ENCODE data around the gene PPP1R11.

PPP1R11 gene

DNA sequence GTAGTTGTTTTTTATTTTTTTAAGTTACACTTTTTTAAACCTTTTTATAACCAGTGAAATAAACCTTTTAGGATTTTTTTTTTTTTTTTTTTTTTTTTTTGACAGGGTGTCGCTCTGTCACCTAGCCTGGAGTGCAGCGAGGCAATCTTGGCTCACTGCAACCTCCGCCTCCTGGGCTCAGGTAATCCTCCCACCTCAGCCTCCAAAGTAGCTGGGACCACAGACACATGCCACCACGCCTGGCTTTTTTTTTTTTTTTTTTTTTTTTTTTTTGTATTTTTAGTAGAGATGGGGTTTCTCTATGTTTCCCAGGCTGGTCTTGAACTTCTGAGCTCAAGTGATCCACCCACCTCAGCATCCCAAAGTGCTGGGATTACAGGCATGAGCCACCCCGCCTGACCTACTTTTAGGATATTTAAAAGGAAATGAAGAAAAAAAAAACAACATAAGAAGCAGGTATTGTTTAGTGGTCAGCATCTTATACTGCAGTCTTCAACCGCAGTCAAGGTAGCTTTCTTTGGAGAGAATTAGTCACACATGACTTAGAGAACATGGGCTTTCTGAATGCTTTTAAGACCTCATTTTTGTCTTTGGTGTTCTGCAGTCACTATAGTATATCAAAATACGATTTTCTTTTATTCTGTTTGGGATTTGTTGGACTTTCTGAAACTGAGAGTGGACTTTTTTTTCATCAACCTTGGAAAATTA, 4.4 kb upstream of the PPP1R11 start:
- no peak for DNase-seq

GRCh38 chr6:30063315-30063714, 3.7 kb upstream of the PPP1R11 start:
- DNase-seq = no peak

DNA sequence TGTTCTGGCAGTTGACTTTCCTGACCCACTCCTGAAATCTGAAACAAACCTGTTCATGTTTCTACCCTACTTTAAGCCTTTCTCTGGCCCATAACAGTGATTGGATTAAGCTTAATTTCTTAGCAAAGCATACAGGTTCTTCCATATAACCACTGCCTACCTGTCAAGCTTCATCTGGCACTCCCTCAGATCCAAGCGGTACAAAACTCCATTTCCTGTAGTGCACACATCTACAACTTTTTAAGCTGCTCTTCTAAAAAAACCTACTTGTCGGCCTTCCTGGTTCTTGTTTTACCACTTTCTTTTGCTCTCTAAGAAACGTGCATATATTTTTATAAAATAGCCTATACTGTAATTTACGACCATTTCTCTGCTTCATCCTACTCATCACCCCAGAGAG, 916 bp upstream of the PPP1R11 start:
- no peak for DNase-seq

DNA sequence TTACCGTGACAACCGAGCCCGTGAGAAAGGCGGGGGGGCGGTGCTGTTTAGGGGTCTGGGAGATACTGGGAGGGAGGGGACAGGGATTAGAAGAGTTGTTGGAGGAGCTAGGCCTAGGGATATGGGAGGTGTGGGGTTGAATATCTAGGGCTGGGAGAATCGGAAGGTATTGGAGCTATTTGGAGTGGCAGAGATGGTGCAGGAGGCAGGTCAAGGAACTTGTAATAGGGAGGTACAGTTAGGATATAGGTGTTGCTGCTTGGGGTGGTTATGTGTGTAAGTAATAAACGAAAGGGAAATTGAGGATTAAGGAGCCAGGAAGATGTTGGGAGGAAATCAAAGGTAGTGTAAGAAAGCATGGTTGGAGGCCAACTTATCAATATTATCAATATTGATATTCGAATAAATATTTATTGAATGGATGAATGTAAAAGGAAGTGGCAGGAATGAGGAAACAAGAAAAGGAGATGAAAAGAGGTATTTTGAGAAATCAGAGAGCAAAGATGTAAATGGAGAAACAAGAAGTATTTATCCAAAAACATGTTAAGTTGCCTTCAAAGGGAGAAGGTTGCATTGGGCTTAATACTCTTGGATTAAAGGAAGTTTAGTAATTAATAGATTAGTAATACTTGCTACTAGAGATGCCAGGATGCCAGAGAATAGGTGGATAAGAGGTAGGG, 602 bp downstream of the PPP1R11 start:
- no peak for DNase-seq

DNA sequence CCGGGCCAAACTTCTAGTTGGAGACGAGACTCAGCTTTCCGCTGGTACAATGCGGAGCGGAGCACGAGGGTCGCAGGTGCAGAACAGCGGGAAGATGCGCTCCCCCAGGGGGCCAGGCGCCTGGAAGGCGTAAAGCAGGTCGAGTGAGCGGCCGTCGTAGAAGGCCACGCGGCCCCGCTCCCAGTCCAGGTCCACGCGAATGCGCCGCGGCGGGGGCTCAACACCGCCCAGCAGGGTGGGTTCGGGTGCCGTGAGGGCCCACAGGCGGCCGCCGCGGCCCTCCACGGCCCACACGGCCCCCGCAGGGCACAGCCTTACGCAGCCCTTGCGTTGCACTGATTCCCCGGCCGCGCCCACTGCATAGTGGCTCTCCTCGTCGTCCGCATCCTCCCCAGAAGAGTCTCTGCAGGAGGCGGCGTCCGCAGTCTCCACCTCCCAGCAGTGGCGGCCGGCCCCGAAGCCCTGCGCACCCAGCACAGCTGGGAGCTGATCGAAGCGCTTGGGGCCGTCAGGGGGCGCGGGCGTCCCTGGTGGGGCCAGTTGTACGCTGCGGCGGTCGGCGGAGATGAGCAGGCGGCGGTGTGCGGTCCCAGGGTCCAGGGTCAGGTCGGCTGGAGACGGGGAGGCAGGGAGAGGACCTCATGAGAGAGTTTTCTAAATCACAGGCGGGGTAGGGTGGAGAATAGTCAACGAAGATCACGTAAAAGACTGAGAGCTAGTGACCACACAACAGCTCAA, 4.3 kb downstream of the PPP1R11 start:
- DNase-seq = peak; percentile 83

DNA sequence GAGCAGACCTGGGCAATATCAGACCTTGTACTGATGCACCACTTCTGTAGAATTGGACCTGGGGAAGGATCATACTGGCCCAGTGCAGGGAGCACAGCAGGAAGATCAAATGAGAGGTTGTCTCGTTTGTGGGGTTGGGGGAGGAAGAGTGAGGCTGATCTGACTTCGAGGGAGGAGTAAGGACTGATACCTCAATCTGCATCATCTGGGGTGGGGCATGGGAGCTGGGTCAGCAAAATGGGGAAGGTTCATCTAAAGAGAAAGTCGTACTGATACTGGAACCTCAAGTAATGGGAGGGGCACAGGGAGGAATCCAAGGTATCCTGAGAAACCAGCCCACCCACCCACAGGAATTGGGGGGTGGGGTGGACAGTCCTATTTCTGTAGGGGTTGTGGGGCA, 4.9 kb downstream of the PPP1R11 start:
- DNase-seq = no peak

DNA sequence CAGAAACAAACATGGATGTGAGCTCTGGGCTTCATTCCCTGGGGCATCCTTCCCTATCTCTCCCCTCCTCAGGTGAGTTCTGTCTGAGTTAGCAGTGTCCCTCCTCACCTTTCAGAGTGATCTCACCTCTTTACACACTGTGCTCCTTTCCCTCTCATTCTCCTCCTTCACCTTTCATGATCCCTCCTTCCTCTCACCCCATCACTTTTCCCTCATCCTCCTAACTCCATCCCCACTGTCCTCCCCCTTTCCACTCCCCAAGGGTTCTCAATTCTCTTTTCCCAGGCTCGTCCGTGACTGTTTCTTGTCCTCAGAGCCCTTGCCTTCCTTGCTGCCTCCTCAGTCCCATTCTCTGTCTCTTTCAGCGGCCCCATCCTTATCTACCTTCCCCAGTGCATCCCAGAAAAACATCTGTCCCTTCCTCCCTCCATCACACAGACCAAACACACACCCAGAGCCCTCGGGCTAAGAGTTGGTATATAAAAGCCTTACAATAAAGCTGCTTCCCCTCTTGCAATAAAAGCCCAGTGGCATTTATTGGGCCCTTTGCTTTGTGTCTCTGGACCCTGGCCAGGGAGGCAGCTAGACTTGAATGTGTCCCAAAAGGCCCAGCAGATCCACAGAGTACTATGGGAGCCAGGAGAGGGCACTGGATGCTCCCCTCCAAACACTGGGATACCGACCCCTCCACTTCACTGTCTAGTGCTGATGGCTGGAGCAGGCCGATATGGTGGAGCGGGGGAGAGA, 6.7 kb downstream of the PPP1R11 start:
- DNase-seq = no peak

- no peak for DNase-seq
These were observed 7.5 kb downstream of the PPP1R11 start for GRCh38 chr6:30074331-30075093.

- DNase-seq = no peak
These were observed 8.2 kb downstream of the PPP1R11 start, which contains the start of gene RNF39 for GRCh38 chr6:30075094-30075789. Gene RNF39, minus strand, starts transcription at chr6:30075769. Its CDS starts 184 bp downstream, at chr6:30075585.

- no peak for DNase-seq
These were observed 9.1 kb downstream of the PPP1R11 start for GRCh38 chr6:30075790-30076732.

DNA sequence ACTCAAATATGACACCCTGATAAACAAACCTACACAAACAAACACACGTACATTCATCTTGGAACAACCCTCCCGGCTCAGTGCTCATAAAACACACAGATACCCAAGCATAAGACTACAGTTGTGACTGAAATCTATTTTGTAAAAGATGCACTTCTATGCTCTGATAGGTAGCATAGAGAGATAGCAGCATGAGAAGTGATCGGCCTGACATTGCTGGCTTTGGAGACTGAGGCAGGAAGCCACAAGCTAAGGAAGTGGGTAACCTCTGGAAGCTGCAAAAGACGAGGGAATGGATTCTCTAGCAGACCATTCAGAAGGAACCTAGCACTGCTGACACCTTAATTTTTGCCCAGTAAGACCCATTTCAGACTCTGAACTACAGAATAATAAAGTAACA, 10.2 kb downstream of the PPP1R11 start:
- no peak for DNase-seq

GRCh38 chr6:30087876-30088275, 20.9 kb downstream of the PPP1R11 start:
- DNase-seq = no peak

GRCh38 chr6:30091577-30092381, 24.8 kb downstream of the PPP1R11 start:
- DNase-seq = peak; percentile 73

DNA sequence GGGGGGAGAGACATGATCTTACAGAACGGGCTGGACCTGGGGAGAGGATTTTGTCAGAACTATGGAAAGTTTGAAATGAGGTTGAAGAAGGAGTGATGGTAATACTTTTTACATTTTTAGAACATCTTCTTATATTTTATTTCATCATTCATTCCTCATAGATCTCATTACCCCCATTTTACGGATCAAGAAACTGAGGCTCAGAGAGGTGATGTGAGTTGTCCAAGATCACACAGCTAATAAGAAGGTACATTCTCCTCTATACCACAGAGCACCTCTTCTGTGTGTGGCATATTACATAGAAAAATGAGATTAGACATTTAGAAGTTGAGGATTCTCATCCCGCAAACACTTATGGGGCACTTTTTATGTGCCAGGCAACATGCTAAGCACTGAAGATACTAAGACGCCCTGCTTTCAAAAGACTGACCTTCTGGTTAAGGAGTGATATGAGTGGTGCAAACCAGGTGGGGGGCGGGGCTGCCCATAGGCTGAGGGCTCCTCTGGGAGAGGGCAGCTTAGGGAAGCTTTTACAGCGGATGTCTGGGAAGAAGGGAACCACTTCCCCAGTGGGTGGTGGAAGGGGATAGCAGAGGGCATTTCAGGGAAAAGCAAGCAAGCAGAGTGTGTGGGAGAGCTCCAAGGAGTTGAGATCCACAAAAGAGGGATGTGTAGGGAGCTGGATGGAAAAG, 26.0 kb downstream of the PPP1R11 start:
- no peak for DNase-seq

- no peak for DNase-seq
These were observed 27.1 kb downstream of the PPP1R11 start for GRCh38 chr6:30093951-30094661.

DNA sequence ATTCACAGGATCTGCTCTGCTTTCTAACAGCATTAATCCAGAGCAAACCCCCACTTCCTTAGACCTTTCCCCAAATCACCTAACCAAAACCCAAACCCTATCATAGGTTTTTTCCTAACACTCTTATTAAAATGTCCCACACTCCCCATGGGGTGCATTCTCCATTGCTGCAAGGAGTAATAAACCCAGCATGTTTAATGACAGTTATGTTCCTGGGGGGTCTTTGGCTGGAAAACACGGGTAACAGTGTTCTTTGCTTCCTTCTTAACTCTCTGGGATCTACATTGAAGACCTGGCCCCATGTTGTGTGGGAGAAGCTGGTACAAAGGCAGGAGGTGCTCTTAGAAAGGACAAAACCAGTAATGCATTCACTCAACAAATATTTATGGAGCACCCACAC, 29.8 kb downstream of the PPP1R11 start:
- DNase-seq = no peak

- DNase-seq = no peak
These were observed 31.1 kb downstream of the PPP1R11 start for GRCh38 chr6:30097902-30098768.
